ENCODE measurements around the gene GALNS.
"Not testable (repeated sequence)": the region's sequence is repeated elsewhere in the genome, so short reads cannot be mapped to it uniquely, and the experiment has no call there.

Gene GALNS

GRCh38 chr16:88799569-88800276 lies 57.0 kb downstream of the GALNS start:
- no peak for DNase-seq

- no peak for DNase-seq
Observed at GRCh38 chr16:88798772-88799455, 57.8 kb downstream of the GALNS start.

- DNase-seq = no peak
Observed at GRCh38 chr16:88798073-88798472, 58.7 kb downstream of the GALNS start.

GRCh38 chr16:88796278-88796677 lies 60.5 kb downstream of the GALNS start:
- DNase-seq = no peak

GRCh38 chr16:88793251-88793954 lies 63.3 kb downstream of the GALNS start:
- DNase-seq = no peak

GRCh38 chr16:88792668-88793250 lies 64.0 kb downstream of the GALNS start:
- no peak for DNase-seq

GRCh38 chr16:88792078-88792550 lies 64.6 kb downstream of the GALNS start:
- DNase-seq = no peak

GRCh38 chr16:88790312-88791211 lies 66.2 kb downstream of the GALNS start:
- DNase-seq = no peak

GRCh38 chr16:88789594-88789993 lies 67.2 kb downstream of the GALNS start:
- no peak for DNase-seq

GRCh38 chr16:88788749-88789148 lies 68.0 kb downstream of the GALNS start:
- not testable (repeated sequence) for DNase-seq

GRCh38 chr16:88787579-88788314 lies 69.0 kb downstream of the GALNS start:
- DNase-seq = no peak

- peak; percentile 67 for DNase-seq
Observed at GRCh38 chr16:88785106-88785924, 71.4 kb downstream of the GALNS start, which contains the start of gene PIEZO1. TSS of gene PIEZO1 (minus strand) at chr16:88785220. CDS start at chr16:88784964, 256 bp downstream.

GRCh38 chr16:88784856-88785105 lies 72.0 kb downstream of the GALNS start:
- DNase-seq = no peak

- DNase-seq = peak; percentile 83
Observed at GRCh38 chr16:88784074-88784855, 72.5 kb downstream of the GALNS start.

- DNase-seq = no peak
Observed at GRCh38 chr16:88783391-88784073, 73.2 kb downstream of the GALNS start.

GRCh38 chr16:88782454-88783390 lies 74.0 kb downstream of the GALNS start:
- peak; percentile 69 for DNase-seq

GRCh38 chr16:88781140-88782077 lies 75.3 kb downstream of the GALNS start:
- DNase-seq = no peak
